HG03342 (cell line): ENCODE measurements around the gene TMEM132A.
A peak's percentile ranks its signal among the peaks of the same experiment; 100 is the strongest.

ENCODE experiments used
- ATAC-seq: cut with Tn5 transposase; IDR thresholded peaks from one replicate; pipeline ENCODE4 v1.9.1; 2021; ENCODE audit warnings: mild to moderate bottlenecking, moderate library complexity; ENCODE audit not compliant: unreplicated experiment

TMEM132A gene

GRCh38 chr11:60936467-60937143, 12.3 kb downstream of the TMEM132A start:
- ATAC-seq, result no peak

- ATAC-seq, result no peak
These were observed 12.9 kb downstream of the TMEM132A start for GRCh38 chr11:60937144-60937527.

- ATAC-seq, result no peak
These were observed 13.6 kb downstream of the TMEM132A start for GRCh38 chr11:60937811-60938210.

- no peak for ATAC-seq
These were observed 14.2 kb downstream of the TMEM132A start for GRCh38 chr11:60938500-60938899.

DNA sequence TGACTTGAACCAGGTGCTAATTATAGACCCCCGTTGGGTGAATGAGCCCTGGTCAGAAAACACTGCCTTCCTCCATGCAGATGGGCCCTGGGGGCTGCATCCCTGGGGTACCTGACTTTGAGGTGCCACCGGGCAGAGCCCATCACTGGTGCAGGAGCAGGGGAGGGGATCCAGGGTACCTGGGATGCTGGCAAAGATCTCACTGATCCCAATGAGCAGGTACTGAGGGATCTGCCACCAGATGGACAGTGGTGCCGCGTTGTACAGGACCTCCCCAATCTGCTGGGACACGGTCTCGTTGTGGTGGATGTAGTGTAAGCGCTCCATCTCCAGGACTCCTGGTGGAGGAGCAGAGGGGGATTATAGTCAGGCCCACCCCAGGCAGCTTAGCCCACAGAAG, 15.0 kb downstream of the TMEM132A start:
- no peak for ATAC-seq

DNA sequence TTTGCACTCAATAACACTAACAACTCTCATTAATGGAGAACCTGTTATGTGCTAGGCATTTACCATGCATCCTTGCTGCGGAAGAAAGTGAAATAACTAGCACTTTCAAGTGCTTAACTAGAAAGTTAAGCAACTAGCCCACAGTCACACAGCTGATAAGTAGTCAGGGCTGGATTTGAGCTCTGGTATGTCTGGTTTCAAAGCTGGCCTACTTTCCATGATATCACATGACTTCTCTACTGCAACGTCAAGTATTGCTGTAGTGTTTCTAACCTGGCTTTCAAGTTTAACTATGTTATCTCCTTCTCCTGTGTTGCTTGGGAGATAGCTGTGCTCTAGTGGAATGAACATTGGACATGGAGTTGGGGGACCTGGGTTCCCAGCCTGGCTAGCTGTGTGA, 15.6 kb downstream of the TMEM132A start:
- ATAC-seq, result no peak

- no peak for ATAC-seq
These were observed 17.3 kb downstream of the TMEM132A start for GRCh38 chr11:60941371-60942119.

- no peak for ATAC-seq
These were observed 18.0 kb downstream of the TMEM132A start for GRCh38 chr11:60942219-60942618.

DNA sequence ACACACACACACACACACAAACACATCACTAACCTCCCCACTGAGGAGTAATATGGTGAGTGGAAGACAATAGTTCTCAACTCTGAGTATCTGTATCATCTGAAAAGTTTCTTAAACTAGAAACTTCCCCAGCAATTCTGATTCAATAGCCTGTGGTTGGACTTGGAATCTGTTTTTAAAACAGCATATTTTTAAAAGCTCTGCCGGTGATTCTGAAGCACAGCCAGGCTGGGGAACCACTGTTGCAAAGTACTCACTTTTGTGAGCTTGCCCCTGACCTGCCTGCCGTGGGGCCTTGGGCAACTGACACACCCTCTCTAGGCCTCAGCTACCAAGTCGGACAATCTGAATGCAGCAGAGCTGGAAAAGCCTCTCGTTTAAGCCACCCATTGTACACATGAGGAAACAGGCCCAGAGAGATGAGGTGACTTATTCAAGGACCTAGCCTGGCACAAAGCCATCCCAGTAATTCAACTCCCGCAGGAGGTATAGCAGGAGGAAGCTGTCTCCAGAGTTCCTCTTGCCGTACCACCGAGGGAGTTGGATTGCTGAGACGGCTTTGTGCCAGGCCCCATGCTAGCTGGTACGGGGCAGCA, 18.8 kb downstream of the TMEM132A start:
- ATAC-seq, result no peak

GRCh38 chr11:60944490-60945294, 20.4 kb downstream of the TMEM132A start:
- ATAC-seq, result no peak

DNA sequence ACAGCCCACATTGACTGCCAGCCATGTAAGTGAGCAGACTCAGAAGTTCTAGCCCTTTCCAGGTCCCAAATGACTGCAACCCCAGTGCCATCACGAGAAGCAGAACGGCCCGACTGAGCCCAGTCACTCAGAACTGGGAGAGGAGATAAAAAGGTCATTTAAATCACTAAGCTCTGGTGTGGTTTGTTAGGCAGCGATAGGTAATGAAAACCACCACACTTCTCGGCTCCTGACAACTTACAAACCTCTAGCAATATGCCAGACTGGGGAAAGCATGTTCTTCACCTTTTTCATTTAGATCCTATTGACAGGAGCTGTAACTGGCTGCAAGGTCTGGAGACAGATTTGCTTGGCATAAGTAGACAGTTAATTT, 21.0 kb downstream of the TMEM132A start:
- no peak for ATAC-seq

- no peak for ATAC-seq
These were observed 22.5 kb downstream of the TMEM132A start for GRCh38 chr11:60946601-60947264.

DNA sequence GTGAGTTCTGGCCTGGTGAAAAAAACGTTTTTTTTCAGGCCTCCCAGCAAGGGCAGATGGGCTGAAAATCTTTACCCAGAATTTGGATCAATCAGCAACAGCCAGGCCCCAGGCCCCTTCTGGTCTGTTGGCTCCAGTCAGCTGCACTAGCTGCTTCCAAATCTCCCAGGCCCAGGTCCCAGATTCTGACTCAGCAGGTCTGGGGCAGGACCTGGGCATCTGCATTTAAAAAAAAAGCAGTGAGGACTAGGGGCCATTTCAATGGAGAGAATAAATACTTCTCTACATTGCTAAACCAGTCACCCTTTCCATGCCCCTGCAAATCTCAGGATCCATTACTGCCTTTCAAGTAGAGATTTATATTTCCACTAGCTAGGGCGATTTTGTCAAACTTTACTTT, 23.4 kb downstream of the TMEM132A start:
- ATAC-seq, result no peak

GRCh38 chr11:60948250-60948649, 24.0 kb downstream of the TMEM132A start:
- no peak for ATAC-seq

DNA sequence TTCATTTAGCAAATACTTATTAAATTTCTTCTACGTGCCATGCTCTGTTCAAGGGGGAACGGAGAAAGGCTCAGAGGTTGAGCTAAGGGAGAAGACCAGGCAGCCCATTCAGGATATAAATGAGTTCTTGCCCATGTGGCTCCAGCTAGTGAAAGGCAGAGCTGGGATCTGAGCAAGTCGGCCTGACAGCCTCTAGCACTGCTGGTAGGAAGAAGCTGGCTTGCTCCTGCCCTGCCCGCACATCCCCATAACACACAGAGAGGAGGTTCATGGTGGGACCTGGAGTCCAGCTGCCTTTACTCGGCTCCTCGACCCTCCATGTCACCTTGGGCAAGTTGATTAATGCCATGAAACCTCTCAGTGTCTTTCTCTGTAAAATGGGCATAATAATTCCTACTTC, 25.8 kb downstream of the TMEM132A start:
- ATAC-seq, result no peak

DNA sequence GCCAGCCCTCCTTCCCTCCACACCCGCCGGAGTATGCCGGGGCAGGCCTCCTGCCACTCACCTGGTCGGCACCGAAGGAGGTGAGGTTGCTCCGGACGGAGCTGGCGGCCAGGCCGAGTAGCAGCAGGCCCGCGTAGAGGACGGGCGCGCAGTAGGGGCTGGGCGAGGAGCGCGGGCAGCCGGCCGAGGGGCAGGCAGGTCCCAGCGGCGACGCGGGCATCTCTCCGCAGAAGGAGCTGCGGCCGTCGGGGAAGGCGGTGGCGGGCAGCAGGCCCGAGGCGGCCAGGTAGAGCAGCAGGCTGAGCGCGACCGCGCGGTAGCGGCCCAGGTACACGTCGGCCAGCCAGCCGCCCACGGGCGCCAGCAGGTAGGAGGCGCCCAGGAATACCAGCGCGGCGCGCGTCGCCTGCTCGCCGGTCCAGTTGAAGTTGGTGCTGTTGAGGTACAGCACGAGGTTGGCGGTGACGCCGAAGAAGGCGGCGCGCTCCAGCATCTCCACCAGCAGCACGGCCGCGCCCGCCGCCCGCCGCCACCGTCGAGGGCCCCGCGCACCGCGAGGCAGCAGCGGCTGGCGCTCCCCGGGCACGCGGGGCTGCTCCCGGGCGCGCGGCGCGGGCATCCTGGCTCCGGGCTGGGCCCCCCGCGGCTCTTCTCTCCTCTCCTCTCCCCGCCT, 26.8 kb downstream of the TMEM132A start:
- ATAC-seq, result no peak

DNA sequence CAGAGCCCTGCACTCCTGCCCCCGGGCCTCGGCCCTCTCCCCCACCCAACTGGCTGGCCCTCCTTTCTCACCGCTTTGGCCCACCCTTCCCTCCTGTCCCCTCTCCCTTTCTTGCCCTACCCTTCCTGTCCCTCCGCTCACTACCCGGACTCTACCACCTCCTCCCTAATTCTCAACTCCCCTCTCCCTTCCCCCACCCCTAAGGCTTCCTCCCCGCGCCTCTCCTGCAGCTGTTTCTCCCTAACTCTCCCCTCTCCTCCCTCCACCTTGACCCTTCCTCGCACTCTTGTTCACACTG, 27.3 kb downstream of the TMEM132A start:
- no peak for ATAC-seq

GRCh38 chr11:60951904-60952741, 27.9 kb downstream of the TMEM132A start, which contains the start of gene SLC15A3:
TSS of gene SLC15A3 (minus strand) at chr11:60952176. CDS start at chr11:60951551, 625 bp downstream.
- ATAC-seq, result peak; percentile 72

- ATAC-seq, result no peak
These were observed 28.5 kb downstream of the TMEM132A start for GRCh38 chr11:60952742-60953170.
